Pancreas (tissue), 10 donors: ENCODE measurements around the gene RBBP5. TPM values are rescaled to one million over a fixed set of nuclear protein-coding genes. Genes with fewer than 3 reads are reported as not detected.
"Not testable (repeated sequence)": the region's sequence is repeated elsewhere in the genome, so short reads cannot be mapped to it uniquely, and the experiment has no call there.

Experiments used
- ATAC-seq, 4 donors: fragments of 200-7000 bp; cut with Tn5 transposase; one replicate each; pipeline versions ENCODE4 v1.8.0 to v1.9.1; 2020; ENCODE audit warnings: mild to moderate bottlenecking in 4 of 4, moderate library complexity in 4 of 4
- DNase-seq, 6 donors: peaks; one replicate each; pipeline ENCODE4 v3.0.0-alpha.2; 2020
- FAIRE-seq: peaks from 2 replicates; lab custom pipeline; 2012; peaks lifted over from hg19 to GRCh38; lab: Jason Lieb, UNC
- H3K27ac ChIP-seq, 4 donors: fragments of 200-600 bp; sonication (generic); 1 replicate in 3 of 4; 2 replicates in 1 of 4; pipeline versions ENCODE4 v1.5.0 to v1.8.0; 2020
- H3K27me3 ChIP-seq, 4 donors: fragments of 200-600 bp; one replicate each; pipeline ENCODE4 v1.8.0; 2021
- H3K36me3 ChIP-seq, 3 donors: fragments of 200-600 bp; sonication (generic) in 1 of 3; one replicate each; pipeline versions ENCODE4 v1.5.0 to v1.8.0; 2020 to 2021
- H3K4me1 ChIP-seq, 3 donors: fragments of 200-600 bp; one replicate each; pipeline ENCODE4 v1.8.0; 2021
- H3K4me3 ChIP-seq, 4 donors: fragments of 200-600 bp; sonication (generic) in 2 of 4; one replicate each; pipeline versions ENCODE4 v1.5.0 to v1.8.0; 2020 to 2021
- H3K9me3 ChIP-seq, 4 donors: fragments of 200-600 bp; one replicate each; pipeline ENCODE4 v1.8.0; 2021
- WGBS, 2 donors: extraction: QIAGEN DNeasy Blood & Tissue Kit; methylation state at CpG; one replicate each; pipeline ENCODE4 v1.1.7; 2013; 5-methylcytosine and 5-hydroxymethylcytosine counted together
- intact Hi-C, 3 donors: fragments of 100-400 bp; cut with DNase I; formaldehyde crosslinking; loops; one replicate each; pipeline versions ENCODE4 v1.11.1 to v1.14.2; 2022
- polyA plus RNA-seq, 2 donors: library from polyadenylated mRNA; stranded (reverse); fragments of 200-250 nt; gene quantifications; one replicate each; pipeline ENCODE4 v1.2.3, GENCODE V29; 2013
- total RNA-seq, 6 donors: library from RNA; stranded (reverse); fragmentation: NEBNext Ultra II Directional in 4 of 6; extraction: Animal tissue kit (Norgen Biotek cat#: 25700) in 4 of 6; gene quantifications; one replicate each; pipeline versions ENCODE4 v1.2.1 to v1.2.4, GENCODE V29; 2021 to 2023
- TF ChIP-seq, protein P1 (sequence below), 4 donors: fragments of 200-600 bp; sonication (generic) in 3 of 4; IDR thresholded peaks; one replicate each; pipeline versions ENCODE4 v1.5.0 to v1.8.0; 2021; ENCODE audit warnings: antibody characterized with exemption in 4 of 4
- donor health status: healthy with polysubstance abuse.
- donor health status: DM: no; HTN: no; CAD: no; lungs with moderate emphysema.
- donor health status: DM: no; HTN: no; CAD: no.
- donor health status: control.
- donor health status: control.
- donor health status: Bipolar disorder and iron deficiency.
- donor health status: DM: yes; HTN: yes; CAD: no.
- donor health status: DM: no; HTN: no; CAD: no.
- donor health status: DM: no; HTN: no; CAD: no.
- donor health status: DM: yes; HTN: yes; CAD: no.

The RBBP5 gene
- total and polyA plus RNA-seq, 8 donors, result 3.0 to 10.9 (median 7.7) TPM

- H3K4me1 ChIP-seq, result no peaks in the 10 kb centered on the region
- peaks cover 0 to 5% (median 3%) of the 10 kb centered on the region in 3 donors for H3K36me3 ChIP-seq
- H3K9me3 ChIP-seq, result no peaks in the 10 kb centered on the region
- FAIRE-seq (no peak), ATAC-seq (no peak), DNase-seq (no peak)
- no peak overlapping the region for H3K27ac ChIP-seq
- TF ChIP-seq, protein P1, sequence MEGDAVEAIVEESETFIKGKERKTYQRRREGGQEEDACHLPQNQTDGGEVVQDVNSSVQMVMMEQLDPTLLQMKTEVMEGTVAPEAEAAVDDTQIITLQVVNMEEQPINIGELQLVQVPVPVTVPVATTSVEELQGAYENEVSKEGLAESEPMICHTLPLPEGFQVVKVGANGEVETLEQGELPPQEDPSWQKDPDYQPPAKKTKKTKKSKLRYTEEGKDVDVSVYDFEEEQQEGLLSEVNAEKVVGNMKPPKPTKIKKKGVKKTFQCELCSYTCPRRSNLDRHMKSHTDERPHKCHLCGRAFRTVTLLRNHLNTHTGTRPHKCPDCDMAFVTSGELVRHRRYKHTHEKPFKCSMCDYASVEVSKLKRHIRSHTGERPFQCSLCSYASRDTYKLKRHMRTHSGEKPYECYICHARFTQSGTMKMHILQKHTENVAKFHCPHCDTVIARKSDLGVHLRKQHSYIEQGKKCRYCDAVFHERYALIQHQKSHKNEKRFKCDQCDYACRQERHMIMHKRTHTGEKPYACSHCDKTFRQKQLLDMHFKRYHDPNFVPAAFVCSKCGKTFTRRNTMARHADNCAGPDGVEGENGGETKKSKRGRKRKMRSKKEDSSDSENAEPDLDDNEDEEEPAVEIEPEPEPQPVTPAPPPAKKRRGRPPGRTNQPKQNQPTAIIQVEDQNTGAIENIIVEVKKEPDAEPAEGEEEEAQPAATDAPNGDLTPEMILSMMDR (IDR thresholded peaks at IDR 0.05), result no peak
- 66 to 80% methylated on average over 1 of the region's 1 CpG for WGBS, 2 donors
- H3K27me3 ChIP-seq, result no peaks in the 10 kb centered on the region
- intact Hi-C loops, result no loop called here
- no peak overlapping the region for H3K4me3 ChIP-seq
Measured at GRCh38 chr1:205168291-205168690, 46.5 kb upstream of the RBBP5 start.

DNA sequence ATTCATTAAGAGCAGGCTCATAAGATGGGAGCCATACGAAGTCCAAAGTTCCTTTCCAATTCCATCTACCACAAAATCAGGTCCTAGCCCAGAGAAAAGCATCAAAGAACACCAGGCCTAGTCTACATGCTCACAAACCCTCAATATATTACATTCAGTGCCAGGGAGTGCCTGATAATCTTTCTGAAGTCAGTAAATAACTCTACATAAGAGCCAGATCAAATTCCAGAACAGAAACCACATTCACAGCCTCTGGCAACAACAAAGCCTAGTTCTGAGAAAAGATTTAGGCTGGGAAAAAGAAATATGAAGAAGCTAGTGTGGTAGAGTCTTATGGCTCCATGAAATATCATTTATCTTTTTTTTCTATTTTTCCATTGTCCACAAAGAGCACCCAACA lies 40.5 kb upstream of the RBBP5 start:
- WGBS, 2 donors, result 81 to 95% methylated on average over 1 of the region's 1 CpG
- no peak for FAIRE-seq
- Histone ChIP-seq H3K9me3 (no peaks in the 10 kb centered on the region), H3K27me3 (no peaks in the 10 kb centered on the region), H3K27ac (no peak overlapping the region), H3K4me3 (no peak overlapping the region), H3K4me1 (no peaks in the 10 kb centered on the region), H3K36me3 (peaks cover 0 to 48% (median 36%) of the 10 kb centered on the region in 3 donors)
- ATAC-seq, result no peak
- no peak for DNase-seq
- TF ChIP-seq, protein P1 (IDR thresholded peaks at IDR 0.05), result no peak
- intact Hi-C loops, result no loop called here

DNA sequence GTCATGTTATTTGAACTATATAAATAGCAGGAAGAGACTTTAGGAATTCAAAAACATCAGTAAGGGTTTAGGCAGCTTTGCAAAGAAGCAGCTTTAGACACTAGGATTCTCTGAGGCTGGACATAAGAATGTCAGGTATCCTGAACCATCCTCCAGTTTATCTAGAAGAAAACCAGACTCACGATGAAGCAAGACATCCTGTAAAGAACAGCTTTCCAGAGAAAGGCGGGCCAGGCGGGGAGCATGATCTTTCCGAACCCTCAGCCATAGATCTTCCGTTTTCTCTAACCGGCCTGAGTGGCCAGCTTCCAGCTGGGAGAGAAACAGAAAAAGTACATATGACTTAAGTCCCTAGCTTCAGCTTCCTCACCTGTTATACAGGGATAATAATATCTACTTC lies 39.3 kb upstream of the RBBP5 start:
- Histone ChIP-seq H3K9me3 (no peaks in the 10 kb centered on the region), H3K27ac (no peak overlapping the region), H3K4me1 (no peaks in the 10 kb centered on the region), H3K36me3 (peaks cover 0 to 60% (median 36%) of the 10 kb centered on the region in 3 donors), H3K27me3 (no peaks in the 10 kb centered on the region), H3K4me3 (no peak overlapping the region)
- intact Hi-C loops, result no loop called here
- 95% methylated on average over 6 of the region's 6 CpGs for WGBS, 2 donors
- FAIRE-seq (no peak), ATAC-seq (no peak), DNase-seq (no peak)
- TF ChIP-seq, protein P1 (IDR thresholded peaks at IDR 0.05), result no peak

DNA sequence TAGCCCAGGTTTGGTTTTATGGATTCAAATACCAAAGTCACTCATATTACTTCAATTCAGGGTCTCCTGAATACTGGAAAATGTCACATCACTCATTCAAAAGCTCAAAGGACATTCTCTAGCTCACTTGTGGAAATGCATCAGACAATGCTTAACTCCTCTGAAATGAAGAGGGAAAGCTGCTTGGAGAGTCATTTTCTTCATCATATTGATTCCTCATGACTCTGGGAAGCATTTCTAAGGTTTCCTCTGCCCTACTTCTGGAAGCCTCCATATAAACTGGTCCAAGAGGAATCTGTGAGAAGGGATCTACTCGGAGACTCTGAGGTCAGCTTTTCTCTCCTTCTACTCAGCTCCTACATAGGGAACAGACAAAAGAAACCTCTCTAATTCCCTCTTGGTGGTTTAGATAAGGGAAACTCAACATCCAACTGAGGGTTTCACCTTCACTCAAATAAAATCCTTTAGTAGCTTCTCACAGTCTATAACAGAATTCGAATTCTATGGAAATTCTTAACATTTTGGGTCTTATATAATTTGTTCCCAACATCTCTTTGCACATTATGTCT lies 36.4 kb upstream of the RBBP5 start:
- WGBS, 2 donors, result 85 to 92% methylated on average over 2 of the region's 2 CpGs

GRCh38 chr1:205155665-205156377 lies 34.0 kb upstream of the RBBP5 start:
- H3K4me3 ChIP-seq, H3K27ac ChIP-seq, H3K27me3 ChIP-seq, intact Hi-C loops, FAIRE-seq, DNase-seq, H3K4me1 ChIP-seq, ATAC-seq, H3K9me3 ChIP-seq: not testable (repeated sequence)
- H3K36me3 ChIP-seq, result peaks cover 0 to 47% (median 25%) of the 10 kb centered on the region in 3 donors
- 81 to 98% methylated on average over 3 of the region's 3 CpGs for WGBS, 2 donors

More for the DNA sequence above, 36.4 kb upstream of the RBBP5 start:
- H3K4me3 ChIP-seq, result no peak overlapping the region
- H3K36me3 ChIP-seq, result peaks cover 0 to 69% (median 33%) of the 10 kb centered on the region in 3 donors
- DNase-seq (no peak), FAIRE-seq (no peak), ATAC-seq (no peak)
- H3K9me3 ChIP-seq, result no peaks in the 10 kb centered on the region
- no peak overlapping the region for H3K27ac ChIP-seq
- no peaks in the 10 kb centered on the region for H3K4me1 ChIP-seq
- TF ChIP-seq, protein P1 (IDR thresholded peaks at IDR 0.05), result no peak
- intact Hi-C loops, result no loop called here
- H3K27me3 ChIP-seq, result no peaks in the 10 kb centered on the region
